Esophagus squamous epithelium (tissue), 4 donors: ENCODE measurements around the gene C2CD2.

Experiments
- CTCF ChIP-seq, 6 experiments: fragments of 450-650 bp in 4 of 6; fragments of 200-600 bp in 2 of 6; sonication (generic) in 2 of 6; IDR thresholded peaks; one replicate each; pipeline ENCODE4 v1.5.1; 2016 to 2019; ENCODE audit warnings: antibody characterized with exemption in 6 of 6, mild to moderate bottlenecking in 4 of 6, moderate library complexity in 4 of 6
- POLR2A ChIP-seq, 4 donors: fragments of 450-650 bp; IDR thresholded peaks; one replicate each; pipeline ENCODE4 v1.6.1; 2017; ENCODE audit warnings: antibody characterized with exemption in 4 of 4, mild to moderate bottlenecking in 4 of 4, moderate library complexity in 3 of 4

DNA sequence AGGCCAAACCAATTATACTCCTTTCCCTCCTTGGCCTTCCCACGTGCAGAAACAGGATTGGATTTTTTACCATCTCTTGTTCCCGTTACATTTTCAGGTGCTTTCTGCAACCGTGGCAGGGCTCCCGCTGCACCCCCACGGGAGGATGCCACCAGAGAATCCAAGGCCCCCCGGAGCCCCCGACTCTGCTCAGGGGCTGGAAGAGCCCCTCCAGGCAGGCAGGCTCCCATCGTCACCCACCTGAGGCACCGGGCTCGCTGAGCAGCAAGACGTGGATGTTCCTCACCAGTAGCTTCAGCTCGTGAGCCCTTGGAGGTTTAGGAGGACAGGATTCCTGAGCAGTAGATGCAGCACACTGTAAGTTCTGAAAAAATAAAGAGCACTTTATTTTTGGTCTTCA is 39.5 kb downstream of the C2CD2 start:
- TF ChIP-seq CTCF (IDR thresholded peaks at IDR 0.05) (no peak), POLR2A (IDR thresholded peaks at IDR 0.05) (no peak)
